Measurements from ENCODE around the gene DUSP15. TPM values are rescaled to one million over a fixed set of nuclear protein-coding genes. Genes with fewer than 3 reads are reported as not detected.

DUSP15 gene
- total RNA-seq, 4 donors from 2014 or later: 0.84 to 3.7 (median 0.96) TPM; not detected in 1

- ATAC-seq (ENCODE audit: low FRiP score) (peak; percentile 74), DNase-seq (ENCODE audit: low spot score) (peak; percentile 76)
- no peak for TF ChIP-seq CTCF (IDR thresholded peaks at IDR 0.05)
Observed at GRCh38 chr20:31835977-31836852, 34.1 kb downstream of the DUSP15 start.

- ATAC-seq (ENCODE audit: low FRiP score): no peak
- no peak for TF ChIP-seq CTCF (IDR thresholded peaks at IDR 0.05)
- no peak for DNase-seq (ENCODE audit: low spot score)
Observed at GRCh38 chr20:31835554-31835953, 34.8 kb downstream of the DUSP15 start.

GRCh38 chr20:31833931-31834521 lies 36.3 kb downstream of the DUSP15 start:
- DNase-seq (ENCODE audit: low spot score) (no peak), ATAC-seq (ENCODE audit: low FRiP score) (no peak)
- TF ChIP-seq CTCF (IDR thresholded peaks at IDR 0.05): no peak

- ATAC-seq (ENCODE audit: low FRiP score): no peak
- no peak for TF ChIP-seq CTCF (IDR thresholded peaks at IDR 0.05)
- peak; percentile 93 for DNase-seq (ENCODE audit: low spot score)
Observed at GRCh38 chr20:31833130-31833930, 37.0 kb downstream of the DUSP15 start.

- DNase-seq (ENCODE audit: low spot score) (no peak), ATAC-seq (ENCODE audit: low FRiP score) (no peak)
- TF ChIP-seq CTCF (IDR thresholded peaks at IDR 0.05): no peak
Observed at GRCh38 chr20:31831771-31832306, 38.5 kb downstream of the DUSP15 start.

GRCh38 chr20:31831211-31831610 lies 39.1 kb downstream of the DUSP15 start:
- ATAC-seq (ENCODE audit: low FRiP score) (no peak), DNase-seq (ENCODE audit: low spot score) (no peak)
- no peak for TF ChIP-seq CTCF (IDR thresholded peaks at IDR 0.05)
